CD4-positive, alpha-beta T cell treated with Interleukin-1 beta for 1 hour (primary cell): Measurements from ENCODE around the gene CSF1.
"Not testable (repeated sequence)": the region's sequence is repeated elsewhere in the genome, so short reads cannot be mapped to it uniquely, and the experiment has no call there.

Experiments
- DNase-seq, 2 donors: peaks; one replicate each; pipeline ENCODE4 v3.0.0-alpha.2; 2020 to 2022

The CSF1 gene

DNA sequence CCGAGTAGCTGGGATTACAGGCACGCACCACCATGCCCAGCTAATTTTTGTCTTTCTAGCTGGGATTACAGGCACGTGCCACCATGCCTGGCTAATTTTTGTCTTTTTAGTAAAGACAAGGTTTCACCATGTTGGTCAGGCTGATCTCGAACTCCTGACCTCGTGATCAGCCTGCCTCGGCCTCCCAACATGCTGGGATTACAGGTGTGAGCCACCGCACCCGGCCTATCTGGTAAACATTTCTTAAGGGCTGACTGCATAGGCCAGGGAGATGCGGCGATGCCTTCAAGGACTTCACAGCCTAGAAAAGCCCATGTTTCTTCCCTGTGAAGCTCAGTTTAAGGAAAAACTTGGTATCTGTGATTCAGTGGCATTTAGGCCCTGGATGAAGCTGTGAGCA is 9.7 kb downstream of the CSF1 start:
- DNase-seq, result not testable (repeated sequence)

DNA sequence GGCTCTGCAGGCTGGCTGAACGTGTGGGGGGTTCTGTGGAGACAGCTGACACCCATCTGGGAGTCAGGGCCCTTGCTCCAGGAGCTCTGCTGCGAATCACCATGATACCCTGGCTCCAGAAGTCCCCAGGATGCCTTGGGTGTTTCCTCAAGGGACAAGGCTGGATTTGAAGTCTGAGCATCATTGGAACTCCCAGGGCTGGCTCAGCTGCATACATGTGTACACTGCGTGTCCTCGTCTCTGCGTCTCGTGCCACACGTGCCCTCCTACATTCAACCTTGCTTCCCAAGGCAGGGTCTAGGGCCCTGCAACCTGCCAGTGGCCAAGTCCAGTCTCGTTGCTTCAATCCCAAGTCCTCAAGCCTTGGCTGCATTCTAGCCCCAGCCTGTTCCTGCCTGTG is 11.7 kb downstream of the CSF1 start:
- DNase-seq, result no peak

DNA sequence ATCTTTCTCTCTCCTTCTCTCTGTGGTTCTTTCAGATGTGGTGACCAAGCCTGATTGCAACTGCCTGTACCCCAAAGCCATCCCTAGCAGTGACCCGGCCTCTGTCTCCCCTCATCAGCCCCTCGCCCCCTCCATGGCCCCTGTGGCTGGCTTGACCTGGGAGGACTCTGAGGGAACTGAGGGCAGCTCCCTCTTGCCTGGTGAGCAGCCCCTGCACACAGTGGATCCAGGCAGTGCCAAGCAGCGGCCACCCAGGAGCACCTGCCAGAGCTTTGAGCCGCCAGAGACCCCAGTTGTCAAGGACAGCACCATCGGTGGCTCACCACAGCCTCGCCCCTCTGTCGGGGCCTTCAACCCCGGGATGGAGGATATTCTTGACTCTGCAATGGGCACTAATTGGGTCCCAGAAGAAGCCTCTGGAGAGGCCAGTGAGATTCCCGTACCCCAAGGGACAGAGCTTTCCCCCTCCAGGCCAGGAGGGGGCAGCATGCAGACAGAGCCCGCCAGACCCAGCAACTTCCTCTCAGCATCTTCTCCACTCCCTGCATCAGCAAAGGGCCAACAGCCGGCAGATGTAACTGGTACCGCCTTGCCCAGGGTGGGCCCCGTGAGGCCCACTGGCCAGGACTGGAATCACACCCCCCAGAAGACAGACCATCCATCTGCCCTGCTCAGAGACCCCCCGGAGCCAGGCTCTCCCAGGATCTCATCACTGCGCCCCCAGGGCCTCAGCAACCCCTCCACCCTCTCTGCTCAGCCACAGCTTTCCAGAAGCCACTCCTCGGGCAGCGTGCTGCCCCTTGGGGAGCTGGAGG is 12.7 kb downstream of the CSF1 start:
- DNase-seq, result no peak

DNA sequence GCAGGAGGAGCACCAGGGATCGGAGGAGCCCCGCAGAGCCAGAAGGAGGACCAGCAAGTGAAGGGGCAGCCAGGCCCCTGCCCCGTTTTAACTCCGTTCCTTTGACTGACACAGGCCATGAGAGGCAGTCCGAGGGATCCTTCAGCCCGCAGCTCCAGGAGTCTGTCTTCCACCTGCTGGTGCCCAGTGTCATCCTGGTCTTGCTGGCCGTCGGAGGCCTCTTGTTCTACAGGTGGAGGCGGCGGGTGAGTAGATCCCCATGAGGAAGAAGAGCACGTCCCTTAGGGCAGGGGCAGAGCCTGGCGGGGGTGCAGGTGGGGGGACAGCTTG is 13.3 kb downstream of the CSF1 start:
- no peak for DNase-seq

DNA sequence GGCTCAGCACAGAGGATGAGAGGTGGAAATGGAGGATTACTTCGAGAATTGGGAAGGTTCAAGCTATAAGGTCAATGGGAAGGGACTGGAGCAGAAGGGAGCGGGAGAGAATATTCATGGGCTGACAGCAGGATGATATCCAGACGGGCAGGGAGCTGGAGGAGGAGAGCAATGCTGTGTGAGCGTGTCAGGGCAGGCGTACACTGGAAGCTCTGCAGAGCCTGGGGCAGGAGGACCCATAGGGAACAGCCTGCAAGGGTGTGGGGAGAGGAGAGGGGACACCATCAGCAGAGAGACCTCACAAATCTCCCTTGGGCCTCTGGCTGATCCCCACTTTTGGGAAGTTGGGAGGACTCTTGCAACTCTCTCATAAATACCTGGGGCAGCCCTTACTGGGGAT is 13.7 kb downstream of the CSF1 start:
- no peak for DNase-seq

DNA sequence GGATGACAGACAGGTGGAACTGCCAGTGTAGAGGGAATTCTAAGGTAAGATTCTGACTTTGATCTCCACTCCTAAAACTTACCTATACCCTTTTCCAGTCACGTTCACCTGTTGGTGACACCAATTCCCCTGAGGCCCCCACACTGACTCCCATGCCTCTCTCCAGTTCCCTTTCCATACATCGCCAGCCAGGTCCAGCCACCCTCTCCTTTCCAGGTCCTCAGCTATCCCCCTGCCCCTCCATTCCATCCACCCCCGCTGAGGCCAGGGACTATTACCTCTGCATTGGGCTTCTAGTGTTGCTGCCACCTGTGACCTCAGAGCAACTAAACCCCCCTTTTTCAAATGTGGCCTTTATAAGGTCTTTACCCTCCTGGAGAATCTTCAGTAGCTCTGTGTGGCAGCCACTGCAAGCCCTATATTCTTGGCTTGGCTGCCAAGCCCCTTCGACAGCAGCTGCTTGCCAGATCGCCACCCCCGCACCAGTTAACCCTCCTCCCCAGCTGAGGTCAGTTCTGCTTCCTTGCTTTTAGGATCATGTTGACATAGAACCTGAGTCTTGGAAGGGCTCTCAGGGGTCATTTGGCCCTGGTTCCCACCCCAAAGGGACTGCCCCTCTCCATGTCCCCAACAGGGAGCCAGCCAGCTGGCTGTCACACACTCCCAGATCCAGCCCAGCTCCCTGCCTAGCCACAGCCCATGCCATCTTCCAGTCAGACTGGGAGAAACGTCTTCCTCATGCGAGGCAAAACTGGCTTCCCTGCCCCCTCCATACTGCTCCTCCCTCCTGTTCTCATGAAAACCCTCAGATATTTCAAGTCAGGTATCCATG is 14.7 kb downstream of the CSF1 start:
- no peak for DNase-seq

DNA sequence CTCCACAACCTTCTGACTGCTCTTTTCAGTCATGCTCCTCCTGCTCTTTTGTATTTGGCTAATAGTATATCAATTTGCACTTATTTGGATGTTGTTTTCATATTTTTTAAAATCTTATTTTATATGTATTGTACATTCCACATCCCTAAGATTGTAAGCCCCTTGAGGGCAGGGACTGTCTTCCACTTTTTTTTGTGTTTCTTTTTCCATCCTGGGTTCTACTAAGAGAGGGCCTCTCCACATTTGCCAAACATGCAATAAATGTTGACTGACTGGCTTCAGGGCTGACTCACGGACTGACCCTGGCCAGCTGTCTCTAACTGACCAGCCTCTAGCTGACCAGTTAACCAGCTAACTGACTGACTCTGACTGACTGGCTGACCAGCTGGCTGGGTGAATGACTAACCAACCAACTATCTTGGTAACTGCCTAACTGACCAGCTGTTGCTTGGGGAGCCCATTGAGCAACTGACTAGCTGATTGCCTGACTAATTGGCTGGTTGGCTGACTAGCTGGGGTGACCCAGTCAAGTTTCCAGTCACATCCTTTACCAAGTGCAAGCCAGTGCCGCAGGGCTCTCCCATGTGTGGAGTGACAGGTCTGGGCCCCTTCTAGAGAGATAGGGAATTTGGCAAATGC is 16.1 kb downstream of the CSF1 start:
- DNase-seq, result no peak

DNA sequence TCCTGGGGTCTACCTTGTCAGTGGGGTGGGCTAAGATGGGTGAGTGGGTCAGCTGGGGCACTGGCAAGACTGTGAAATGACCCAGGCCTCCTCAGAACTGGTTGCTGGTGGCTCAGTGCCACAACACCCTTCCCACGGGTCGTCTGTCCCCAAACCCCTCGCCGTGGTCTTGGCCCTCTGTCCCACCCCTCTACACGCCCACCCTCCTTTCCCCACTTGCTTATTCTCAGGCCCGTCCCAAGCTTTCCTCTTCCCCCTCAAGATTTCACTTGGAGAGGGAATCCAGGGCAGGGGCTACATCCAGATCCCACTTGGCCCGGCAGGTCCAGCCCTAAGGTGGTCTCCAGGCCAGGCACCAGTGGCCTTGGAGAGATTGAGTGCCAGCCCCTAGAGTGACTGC is 16.7 kb downstream of the CSF1 start:
- no peak for DNase-seq

DNA sequence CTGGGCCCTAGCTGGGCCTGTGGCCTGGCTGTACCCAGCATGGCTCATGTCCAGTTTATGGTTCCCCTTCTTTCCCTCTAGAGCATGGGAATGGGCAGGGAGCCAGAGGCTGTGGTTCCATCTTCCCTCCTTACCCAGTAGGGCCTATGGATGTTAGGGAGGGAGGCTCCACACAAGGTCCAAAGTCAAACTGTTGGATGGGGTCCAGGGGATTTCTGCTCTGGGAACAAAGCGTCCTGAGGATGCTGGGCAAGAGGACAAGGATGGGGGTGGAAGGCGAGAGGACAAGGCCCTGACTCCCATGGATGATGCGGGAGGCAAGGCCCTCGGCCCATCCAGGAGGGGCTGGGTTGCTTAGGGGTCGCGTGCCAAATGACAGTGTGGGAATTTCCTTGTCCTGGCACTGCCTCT is 17.3 kb downstream of the CSF1 start:
- DNase-seq, result no peak

DNA sequence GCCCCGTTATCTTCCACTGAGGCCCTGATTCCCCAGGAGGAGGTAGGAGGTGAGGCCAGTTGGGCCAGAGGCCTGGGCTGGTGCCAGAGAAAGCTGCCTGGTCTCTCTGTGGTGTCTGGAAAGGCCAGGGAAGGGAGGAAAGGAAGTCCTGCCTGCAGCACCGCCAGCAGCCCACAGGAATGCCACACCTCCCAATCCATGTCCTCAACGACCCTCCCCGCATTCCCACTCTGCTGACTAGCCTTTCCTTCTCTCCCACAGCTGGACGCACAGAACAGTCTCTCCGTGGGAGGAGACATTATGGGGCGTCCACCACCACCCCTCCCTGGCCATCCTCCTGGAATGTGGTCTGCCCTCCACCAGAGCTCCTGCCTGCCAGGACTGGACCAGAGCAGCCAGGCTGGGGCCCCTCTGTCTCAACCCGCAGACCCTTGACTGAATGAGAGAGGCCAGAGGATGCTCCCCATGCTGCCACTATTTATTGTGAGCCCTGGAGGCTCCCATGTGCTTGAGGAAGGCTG is 18.0 kb downstream of the CSF1 start:
- DNase-seq, result no peak

DNA sequence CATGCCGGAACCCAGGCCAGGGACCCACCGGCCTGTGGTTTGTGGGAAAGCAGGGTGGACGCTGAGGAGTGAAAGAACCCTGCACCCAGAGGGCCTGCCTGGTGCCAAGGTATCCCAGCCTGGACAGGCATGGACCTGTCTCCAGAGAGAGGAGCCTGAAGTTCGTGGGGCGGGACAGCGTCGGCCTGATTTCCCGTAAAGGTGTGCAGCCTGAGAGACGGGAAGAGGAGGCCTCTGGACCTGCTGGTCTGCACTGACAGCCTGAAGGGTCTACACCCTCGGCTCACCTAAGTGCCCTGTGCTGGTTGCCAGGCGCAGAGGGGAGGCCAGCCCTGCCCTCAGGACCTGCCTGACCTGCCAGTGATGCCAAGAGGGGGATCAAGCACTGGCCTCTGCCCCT is 18.5 kb downstream of the CSF1 start:
- DNase-seq, result no peak

DNA sequence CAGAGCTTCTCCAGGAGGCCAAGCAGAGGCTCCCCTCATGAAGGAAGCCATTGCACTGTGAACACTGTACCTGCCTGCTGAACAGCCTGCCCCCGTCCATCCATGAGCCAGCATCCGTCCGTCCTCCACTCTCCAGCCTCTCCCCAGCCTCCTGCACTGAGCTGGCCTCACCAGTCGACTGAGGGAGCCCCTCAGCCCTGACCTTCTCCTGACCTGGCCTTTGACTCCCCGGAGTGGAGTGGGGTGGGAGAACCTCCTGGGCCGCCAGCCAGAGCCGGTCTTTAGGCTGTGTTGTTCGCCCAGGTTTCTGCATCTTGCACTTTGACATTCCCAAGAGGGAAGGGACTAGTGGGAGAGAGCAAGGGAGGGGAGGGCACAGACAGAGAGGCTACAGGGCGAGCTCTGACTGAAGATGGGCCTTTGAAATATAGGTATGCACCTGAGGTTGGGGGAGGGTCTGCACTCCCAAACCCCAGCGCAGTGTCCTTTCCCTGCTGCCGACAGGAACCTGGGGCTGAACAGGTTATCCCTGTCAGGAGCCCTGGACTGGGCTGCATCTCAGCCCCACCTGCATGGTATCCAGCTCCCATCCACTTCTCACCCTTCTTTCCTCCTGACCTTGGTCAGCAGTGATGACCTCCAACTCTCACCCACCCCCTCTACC is 19.1 kb downstream of the CSF1 start:
- no peak for DNase-seq

DNA sequence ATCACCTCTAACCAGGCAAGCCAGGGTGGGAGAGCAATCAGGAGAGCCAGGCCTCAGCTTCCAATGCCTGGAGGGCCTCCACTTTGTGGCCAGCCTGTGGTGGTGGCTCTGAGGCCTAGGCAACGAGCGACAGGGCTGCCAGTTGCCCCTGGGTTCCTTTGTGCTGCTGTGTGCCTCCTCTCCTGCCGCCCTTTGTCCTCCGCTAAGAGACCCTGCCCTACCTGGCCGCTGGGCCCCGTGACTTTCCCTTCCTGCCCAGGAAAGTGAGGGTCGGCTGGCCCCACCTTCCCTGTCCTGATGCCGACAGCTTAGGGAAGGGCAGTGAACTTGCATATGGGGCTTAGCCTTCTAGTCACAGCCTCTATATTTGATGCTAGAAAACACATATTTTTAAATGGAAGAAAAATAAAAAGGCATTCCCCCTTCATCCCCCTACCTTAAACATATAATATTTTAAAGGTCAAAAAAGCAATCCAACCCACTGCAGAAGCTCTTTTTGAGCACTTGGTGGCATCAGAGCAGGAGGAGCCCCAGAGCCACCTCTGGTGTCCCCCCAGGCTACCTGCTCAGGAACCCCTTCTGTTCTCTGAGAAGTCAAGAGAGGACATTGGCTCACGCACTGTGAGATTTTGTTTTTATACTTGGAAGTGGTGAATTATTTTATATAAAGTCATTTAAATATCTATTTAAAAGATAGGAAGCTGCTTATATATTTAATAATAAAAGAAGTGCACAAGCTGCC is 19.8 kb downstream of the CSF1 start:
- no peak for DNase-seq

DNA sequence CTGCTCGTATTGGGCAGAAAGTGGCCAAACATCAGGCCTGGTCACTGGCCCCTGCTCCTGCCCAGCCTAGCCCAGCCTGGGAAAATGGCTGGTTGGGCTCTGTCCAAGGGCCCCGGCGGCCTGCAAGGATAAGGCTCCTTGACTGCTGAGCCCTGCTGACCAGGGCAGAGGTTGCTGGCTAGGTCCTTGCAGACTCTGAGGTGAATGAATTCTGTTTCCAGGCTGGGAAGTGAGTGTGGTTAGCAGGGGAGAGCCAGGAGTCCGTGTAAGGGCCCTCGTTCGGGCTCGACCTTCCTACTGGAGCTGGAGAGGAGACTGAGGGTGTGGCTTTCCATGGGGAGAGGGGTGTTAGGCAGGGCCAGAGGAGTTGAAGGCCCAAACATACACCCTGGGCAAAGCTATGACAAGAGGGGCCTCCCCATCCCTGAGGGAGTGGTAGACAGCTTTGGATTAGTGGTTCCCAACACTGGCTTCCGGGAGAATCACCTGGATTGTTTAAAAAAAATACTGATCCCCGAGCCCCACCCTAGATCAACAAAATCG is 20.6 kb downstream of the CSF1 start:
- DNase-seq, result no peak

DNA sequence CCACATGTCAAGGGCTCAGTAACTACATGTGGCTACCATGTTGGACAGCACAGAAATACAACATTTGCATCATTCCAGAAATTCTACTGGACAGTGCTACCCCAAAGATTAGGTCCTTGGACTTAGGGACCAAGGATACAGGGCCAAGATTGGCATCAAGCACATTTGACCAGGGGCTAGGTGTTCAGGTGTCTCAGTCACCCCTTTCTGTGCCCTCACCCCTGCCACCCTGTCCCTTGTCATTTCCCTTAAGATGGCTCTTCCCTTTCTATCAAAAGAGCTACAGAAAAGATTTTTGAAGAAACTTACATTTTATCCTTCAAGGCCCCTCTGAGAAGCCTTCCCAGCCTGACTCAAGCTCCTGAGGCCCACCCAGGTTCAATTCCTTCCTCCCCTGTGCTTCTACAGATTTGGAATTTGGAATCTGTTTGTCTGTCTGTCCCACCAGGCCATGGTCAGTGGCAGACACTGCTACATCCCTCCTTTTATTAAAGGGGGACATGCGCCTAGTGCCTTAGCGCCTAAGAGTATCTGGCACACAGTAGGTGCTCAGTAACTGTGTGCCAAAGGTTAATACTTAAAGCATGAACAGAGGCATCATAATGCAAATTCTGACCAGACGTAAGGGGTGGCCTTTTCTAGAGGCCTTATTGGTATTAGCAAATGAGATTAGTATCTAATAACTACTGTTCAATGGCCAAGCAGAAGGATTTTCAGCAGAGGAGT is 21.4 kb downstream of the CSF1 start:
- no peak for DNase-seq

DNA sequence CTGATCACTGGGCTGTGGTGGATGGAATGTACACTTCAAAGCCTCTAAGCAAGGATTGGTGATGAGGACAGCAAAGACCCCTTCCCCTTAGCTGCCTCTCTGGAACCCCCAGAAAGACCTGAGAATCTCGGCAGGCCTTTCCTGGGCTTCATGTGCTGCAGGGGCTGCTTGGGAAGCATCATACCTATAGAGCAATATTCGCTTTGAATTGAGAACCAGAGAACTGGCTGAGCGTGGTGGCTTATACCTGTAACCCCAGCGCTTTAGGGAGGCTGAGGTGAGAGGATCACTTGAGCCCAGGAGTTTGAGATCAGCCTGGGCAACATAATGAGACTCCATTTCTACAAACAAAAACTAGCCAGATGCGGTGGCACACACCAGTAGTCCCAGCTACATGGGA is 22.0 kb downstream of the CSF1 start:
- no peak for DNase-seq

DNA sequence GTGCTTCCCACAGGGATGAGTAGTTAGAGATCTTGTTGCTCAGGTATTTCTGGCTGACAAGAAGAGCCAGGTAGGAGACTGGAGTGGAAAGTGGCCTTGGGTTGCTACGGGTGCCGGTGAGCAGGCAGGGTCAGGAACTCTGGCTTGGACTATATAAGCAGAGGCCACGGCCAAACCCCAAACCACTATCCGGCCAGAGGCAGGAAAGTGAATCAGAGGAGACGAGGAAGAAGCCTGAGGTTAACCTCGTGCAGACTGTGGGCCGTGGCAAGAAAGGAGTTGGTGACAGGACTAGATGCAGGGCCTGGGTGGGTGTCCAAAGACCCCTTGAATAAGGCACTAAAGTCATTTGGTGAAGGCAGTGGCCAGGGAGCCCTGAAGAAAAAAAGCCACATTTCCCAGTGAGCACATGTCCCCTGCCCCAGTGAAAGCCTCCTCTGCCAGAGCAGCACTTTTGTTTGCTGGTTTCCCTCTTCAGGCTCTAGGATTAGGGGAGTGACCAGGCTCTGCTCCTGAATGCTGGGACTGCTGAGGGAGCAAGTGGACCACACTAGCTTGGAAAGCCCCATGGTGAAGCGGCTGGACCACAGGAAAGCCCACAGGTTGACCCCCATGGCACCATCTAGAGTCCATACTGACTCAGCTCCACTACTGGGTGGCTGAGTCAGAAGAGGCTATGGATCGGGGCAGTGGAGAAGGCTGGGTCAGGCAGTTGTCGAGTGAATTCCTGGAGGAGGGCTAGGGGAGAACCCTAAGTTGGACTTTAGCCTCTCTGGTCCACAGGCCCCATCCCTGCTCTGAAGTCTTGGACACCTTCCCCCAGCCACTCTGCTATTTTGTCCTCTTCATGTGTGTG is 23.4 kb downstream of the CSF1 start:
- peak in 1 of 2 donors; percentile 15 for DNase-seq

DNA sequence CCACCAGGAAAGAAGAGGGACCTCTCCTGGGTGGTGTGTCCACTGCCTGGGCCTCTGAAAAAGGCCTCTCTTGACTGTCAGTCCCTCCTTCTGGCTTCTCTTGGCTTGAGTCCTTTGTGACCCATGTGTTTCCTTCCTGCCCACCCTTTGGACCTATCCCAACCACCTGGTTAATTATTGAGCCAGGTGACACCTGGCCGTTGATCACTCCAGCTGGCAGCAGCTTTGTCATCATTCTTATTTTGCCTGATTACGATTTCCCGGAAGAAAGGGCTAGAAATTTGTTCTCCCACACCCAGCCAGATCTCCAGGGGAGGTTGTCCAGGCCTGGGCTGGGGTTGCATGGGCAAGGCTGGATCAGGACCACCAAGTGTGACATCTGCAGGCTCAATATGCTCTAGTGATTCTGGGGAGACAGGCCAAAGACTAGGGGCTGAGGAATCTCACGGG is 24.8 kb downstream of the CSF1 start:
- DNase-seq, result no peak

DNA sequence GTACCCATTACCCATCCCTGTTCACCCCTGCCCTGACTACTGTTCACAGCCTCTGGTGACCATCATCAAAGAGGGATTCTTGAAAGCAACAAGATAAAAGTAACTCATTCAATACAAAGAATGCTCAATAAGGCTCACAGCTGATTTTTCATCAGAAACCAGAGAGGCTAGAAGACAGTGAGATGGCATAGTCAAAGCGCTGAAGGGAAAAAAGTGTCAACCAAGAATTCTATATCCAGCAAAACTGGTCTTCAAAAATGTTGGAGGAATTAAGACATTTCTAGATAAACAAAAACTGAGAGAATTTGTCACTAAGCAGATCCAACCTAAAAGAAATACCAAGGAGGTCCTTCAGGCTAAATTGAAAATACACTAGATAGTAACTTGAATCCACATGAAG is 27.1 kb downstream of the CSF1 start:
- DNase-seq, result no peak

DNA sequence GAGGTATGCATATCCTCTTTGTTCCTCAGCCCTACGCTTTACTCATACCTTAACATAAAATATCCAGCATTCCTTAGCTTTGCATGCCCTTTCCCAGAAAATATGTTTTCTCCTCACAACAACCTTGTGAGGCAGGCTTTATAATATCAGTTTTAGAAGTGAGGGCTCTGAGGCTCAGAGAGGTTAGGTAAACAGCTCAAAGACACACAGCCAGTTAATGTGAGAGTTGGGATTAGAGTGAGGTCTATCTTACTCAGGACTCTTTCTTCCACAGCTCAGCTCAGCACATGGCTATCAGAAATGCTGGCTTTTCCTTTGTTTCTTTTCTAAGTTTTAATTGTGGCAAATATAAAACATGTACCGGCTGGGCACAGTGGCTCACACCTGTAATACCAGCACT is 27.9 kb downstream of the CSF1 start:
- DNase-seq, result no peak
